ENCODE data around the gene PPM1B.

PPM1B gene

DNA sequence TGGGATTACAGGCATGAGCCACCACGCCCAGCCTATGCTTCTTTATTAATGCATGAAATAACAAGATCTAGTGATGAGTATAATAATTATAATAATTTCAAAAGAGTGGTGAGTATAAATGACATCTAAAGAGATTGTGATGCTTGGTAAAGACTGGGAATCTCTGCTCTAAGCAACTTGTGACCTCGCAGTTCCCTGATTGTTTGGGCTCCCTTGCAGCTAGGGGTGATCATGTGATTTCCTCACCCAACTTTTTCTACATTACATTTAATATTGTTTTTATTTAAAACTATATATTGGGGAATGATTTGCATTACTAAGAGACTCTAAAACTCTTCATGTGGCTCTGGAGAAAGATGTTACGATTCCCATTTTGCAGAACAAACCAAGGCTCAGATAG lies 4.1 kb upstream of the PPM1B start:
- Histone ChIP-seq H3K27ac (replicated peaks) (no peak overlapping the region), H3K4me3 (replicated peaks; ENCODE audit: insufficient read depth, low read length) (no peak overlapping the region), H3K27me3 (ENCODE audit: insufficient read depth, poor library complexity, severe bottlenecking) (no peaks in the 10 kb centered on the region)
- no peak for TF ChIP-seq POLR2AphosphoS5 (IDR thresholded peaks at IDR 0.05; ENCODE audit: low read depth)
- no peak for TF ChIP-seq GABPA (IDR thresholded peaks at IDR 0.05; ENCODE audit: low read depth)
- TF ChIP-seq, protein P1, sequence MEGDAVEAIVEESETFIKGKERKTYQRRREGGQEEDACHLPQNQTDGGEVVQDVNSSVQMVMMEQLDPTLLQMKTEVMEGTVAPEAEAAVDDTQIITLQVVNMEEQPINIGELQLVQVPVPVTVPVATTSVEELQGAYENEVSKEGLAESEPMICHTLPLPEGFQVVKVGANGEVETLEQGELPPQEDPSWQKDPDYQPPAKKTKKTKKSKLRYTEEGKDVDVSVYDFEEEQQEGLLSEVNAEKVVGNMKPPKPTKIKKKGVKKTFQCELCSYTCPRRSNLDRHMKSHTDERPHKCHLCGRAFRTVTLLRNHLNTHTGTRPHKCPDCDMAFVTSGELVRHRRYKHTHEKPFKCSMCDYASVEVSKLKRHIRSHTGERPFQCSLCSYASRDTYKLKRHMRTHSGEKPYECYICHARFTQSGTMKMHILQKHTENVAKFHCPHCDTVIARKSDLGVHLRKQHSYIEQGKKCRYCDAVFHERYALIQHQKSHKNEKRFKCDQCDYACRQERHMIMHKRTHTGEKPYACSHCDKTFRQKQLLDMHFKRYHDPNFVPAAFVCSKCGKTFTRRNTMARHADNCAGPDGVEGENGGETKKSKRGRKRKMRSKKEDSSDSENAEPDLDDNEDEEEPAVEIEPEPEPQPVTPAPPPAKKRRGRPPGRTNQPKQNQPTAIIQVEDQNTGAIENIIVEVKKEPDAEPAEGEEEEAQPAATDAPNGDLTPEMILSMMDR (IDR thresholded peaks at IDR 0.05; ENCODE audit: insufficient read depth, low read length): no peak
- TF ChIP-seq SPI1 (IDR thresholded peaks at IDR 0.05; ENCODE audit: borderline replicate concordance, low read depth): no peak
- TF ChIP-seq, protein P2, sequence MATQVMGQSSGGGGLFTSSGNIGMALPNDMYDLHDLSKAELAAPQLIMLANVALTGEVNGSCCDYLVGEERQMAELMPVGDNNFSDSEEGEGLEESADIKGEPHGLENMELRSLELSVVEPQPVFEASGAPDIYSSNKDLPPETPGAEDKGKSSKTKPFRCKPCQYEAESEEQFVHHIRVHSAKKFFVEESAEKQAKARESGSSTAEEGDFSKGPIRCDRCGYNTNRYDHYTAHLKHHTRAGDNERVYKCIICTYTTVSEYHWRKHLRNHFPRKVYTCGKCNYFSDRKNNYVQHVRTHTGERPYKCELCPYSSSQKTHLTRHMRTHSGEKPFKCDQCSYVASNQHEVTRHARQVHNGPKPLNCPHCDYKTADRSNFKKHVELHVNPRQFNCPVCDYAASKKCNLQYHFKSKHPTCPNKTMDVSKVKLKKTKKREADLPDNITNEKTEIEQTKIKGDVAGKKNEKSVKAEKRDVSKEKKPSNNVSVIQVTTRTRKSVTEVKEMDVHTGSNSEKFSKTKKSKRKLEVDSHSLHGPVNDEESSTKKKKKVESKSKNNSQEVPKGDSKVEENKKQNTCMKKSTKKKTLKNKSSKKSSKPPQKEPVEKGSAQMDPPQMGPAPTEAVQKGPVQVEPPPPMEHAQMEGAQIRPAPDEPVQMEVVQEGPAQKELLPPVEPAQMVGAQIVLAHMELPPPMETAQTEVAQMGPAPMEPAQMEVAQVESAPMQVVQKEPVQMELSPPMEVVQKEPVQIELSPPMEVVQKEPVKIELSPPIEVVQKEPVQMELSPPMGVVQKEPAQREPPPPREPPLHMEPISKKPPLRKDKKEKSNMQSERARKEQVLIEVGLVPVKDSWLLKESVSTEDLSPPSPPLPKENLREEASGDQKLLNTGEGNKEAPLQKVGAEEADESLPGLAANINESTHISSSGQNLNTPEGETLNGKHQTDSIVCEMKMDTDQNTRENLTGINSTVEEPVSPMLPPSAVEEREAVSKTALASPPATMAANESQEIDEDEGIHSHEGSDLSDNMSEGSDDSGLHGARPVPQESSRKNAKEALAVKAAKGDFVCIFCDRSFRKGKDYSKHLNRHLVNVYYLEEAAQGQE (IDR thresholded peaks at IDR 0.05; ENCODE audit: insufficient replicate concordance, low read depth): no peak
- DNase-seq (ENCODE audit: low read depth in 1 of 2, low spot score in 1 of 2): no peak

DNA sequence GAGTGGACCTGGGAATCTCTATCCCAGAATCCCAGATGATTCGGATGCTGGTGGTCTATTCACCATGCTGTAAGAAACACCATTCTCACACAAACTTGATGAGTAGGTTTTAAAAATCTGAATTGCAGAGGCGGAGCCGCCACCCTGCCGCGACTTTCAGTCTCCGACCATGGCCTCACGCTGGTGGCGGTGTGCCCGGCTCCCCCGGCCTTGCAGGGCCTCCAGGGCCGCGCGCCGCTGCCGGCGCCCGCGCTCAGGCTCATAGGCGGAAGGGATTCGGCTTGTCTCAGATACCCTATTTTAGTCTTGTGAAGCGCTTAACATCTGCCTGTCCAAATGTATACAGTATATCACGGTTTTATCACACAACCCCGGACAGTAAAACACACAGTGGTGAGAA lies 2.6 kb upstream of the PPM1B start:
- Histone ChIP-seq H3K4me3 (replicated peaks; ENCODE audit: insufficient read depth, low read length) (no peak overlapping the region), H3K27me3 (ENCODE audit: insufficient read depth, poor library complexity, severe bottlenecking) (no peaks in the 10 kb centered on the region), H3K27ac (replicated peaks) (no peak overlapping the region)
- no peak for TF ChIP-seq POLR2AphosphoS5 (IDR thresholded peaks at IDR 0.05; ENCODE audit: low read depth)
- TF ChIP-seq, protein P1 (IDR thresholded peaks at IDR 0.05; ENCODE audit: insufficient read depth, low read length): no peak
- TF ChIP-seq GABPA (IDR thresholded peaks at IDR 0.05; ENCODE audit: low read depth): no peak
- no peak for DNase-seq (ENCODE audit: low read depth in 1 of 2, low spot score in 1 of 2)

DNA sequence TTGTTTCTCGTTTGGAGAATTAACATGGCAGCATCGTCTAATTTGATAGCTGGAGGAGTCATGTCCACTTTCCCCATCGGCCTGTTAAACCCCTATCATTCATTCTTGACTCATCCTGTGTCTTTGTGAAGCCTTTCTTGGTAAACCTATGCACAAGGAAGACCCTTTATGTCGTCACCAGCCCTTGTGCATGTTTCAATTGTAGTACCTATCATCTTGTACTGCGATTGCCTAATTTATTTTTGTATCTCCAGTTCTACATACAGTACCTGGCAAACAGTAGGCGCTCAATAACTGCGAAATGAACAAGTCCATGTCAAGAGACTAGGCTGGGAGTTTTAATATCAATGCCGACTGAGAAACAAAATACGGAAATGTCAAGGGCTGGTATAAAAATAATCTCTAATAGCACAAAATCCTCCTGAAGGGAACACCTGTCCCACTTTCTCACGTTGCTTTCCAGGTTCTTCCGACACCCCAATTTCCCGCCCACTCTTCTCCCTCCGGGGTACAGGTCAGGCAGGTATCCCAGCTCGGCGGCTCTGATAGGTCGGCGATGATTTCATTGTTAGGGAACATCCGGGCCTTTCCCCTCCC lies 1.3 kb upstream of the PPM1B start:
- no peaks in the 10 kb centered on the region for H3K27me3 ChIP-seq (ENCODE audit: insufficient read depth, poor library complexity, severe bottlenecking)
- DNase-seq (ENCODE audit: low read depth in 1 of 2, low spot score in 1 of 2): no peak
- H3K4me3 ChIP-seq (replicated peaks; ENCODE audit: insufficient read depth, low read length): peak overlapping the region; percentile 53
- peak overlapping the region; percentile 98 for H3K27ac ChIP-seq (replicated peaks)
- TF ChIP-seq GABPA (IDR thresholded peaks at IDR 0.05; ENCODE audit: low read depth) (peak; percentile 67), POLR2AphosphoS5 (IDR thresholded peaks at IDR 0.05; ENCODE audit: low read depth) (no peak), SPI1 (IDR thresholded peaks at IDR 0.05; ENCODE audit: borderline replicate concordance, low read depth) (no peak)
- TF ChIP-seq, protein P2 (IDR thresholded peaks at IDR 0.05; ENCODE audit: insufficient replicate concordance, low read depth): no peak
- TF ChIP-seq, protein P1 (IDR thresholded peaks at IDR 0.05; ENCODE audit: insufficient read depth, low read length): no peak
